GM18867 (cell line): ENCODE measurements around the gene PTGER2.

Source experiments
- ATAC-seq: cut with Tn5 transposase; IDR thresholded peaks from one replicate; pipeline ENCODE4 v1.9.1; 2021; ENCODE audit warnings: mild to moderate bottlenecking, moderate library complexity; ENCODE audit not compliant: unreplicated experiment

PTGER2 gene

GRCh38 chr14:52336241-52336640 lies 22.1 kb downstream of the PTGER2 start:
- no peak for ATAC-seq

GRCh38 chr14:52338051-52338681 lies 24.1 kb downstream of the PTGER2 start:
- no peak for ATAC-seq

- ATAC-seq: no peak
Observed at GRCh38 chr14:52339262-52339661, 25.1 kb downstream of the PTGER2 start.

- no peak for ATAC-seq
Observed at GRCh38 chr14:52342849-52343596, 28.9 kb downstream of the PTGER2 start.

GRCh38 chr14:52346778-52347177 lies 32.7 kb downstream of the PTGER2 start:
- ATAC-seq: no peak

- ATAC-seq: no peak
Observed at GRCh38 chr14:52348279-52348678, 34.2 kb downstream of the PTGER2 start.

- no peak for ATAC-seq
Observed at GRCh38 chr14:52348776-52349175, 34.7 kb downstream of the PTGER2 start.

GRCh38 chr14:52349731-52350130 lies 35.6 kb downstream of the PTGER2 start:
- ATAC-seq: no peak

- ATAC-seq: no peak
Observed at GRCh38 chr14:52350445-52350844, 36.3 kb downstream of the PTGER2 start.

GRCh38 chr14:52351233-52352060 lies 37.3 kb downstream of the PTGER2 start:
- peak; percentile 22 for ATAC-seq

- peak; percentile 87 for ATAC-seq
Observed at GRCh38 chr14:52352061-52352491, 38.0 kb downstream of the PTGER2 start.

- ATAC-seq: no peak
Observed at GRCh38 chr14:52352569-52352968, 38.5 kb downstream of the PTGER2 start.

- ATAC-seq: no peak
Observed at GRCh38 chr14:52354242-52354641, 40.1 kb downstream of the PTGER2 start.

- ATAC-seq: no peak
Observed at GRCh38 chr14:52355016-52355431, 40.9 kb downstream of the PTGER2 start.

GRCh38 chr14:52355526-52355925 lies 41.4 kb downstream of the PTGER2 start:
- no peak for ATAC-seq

GRCh38 chr14:52356025-52356424 lies 41.9 kb downstream of the PTGER2 start:
- no peak for ATAC-seq

GRCh38 chr14:52360831-52361230 lies 46.7 kb downstream of the PTGER2 start:
- ATAC-seq: no peak

GRCh38 chr14:52363041-52363704 lies 49.1 kb downstream of the PTGER2 start:
- no peak for ATAC-seq

- no peak for ATAC-seq
Observed at GRCh38 chr14:52363961-52364360, 49.8 kb downstream of the PTGER2 start.

GRCh38 chr14:52365071-52365470 lies 51.0 kb downstream of the PTGER2 start:
- ATAC-seq: no peak

- no peak for ATAC-seq
Observed at GRCh38 chr14:52366796-52367315, 52.7 kb downstream of the PTGER2 start.
